T-helper 2 cell treated with Interferon-gamma antibody and Interleukin-4, amounts not matched to agents 5 μg/mL and 100 μg/mL, for 36 hours (primary cell): ENCODE results near the gene VASH1.

Experiments used
- DNase-seq: peaks from one replicate; pipeline ENCODE4 v3.0.0; 2021; ENCODE audit warnings: low spot score
- H3K27ac Mint-ChIP-seq: one replicate; pipeline ENCODE4 v1.8.0; 2021; ENCODE audit warnings: mild to moderate bottlenecking, mixed read lengths
- H3K27me3 Mint-ChIP-seq: one replicate; pipeline ENCODE4 v1.8.0; 2021; ENCODE audit warnings: low read depth, mixed read lengths
- H3K36me3 Mint-ChIP-seq: one replicate; pipeline ENCODE4 v1.8.0; 2021; ENCODE audit warnings: low read depth, mixed read lengths
- H3K4me1 Mint-ChIP-seq: one replicate; pipeline ENCODE4 v1.8.0; 2021; ENCODE audit warnings: low read depth, mixed read lengths
- H3K4me3 Mint-ChIP-seq: one replicate; pipeline ENCODE4 v1.8.0; 2022; ENCODE audit warnings: mild to moderate bottlenecking, moderate library complexity, mixed read lengths
- H3K9me3 Mint-ChIP-seq: one replicate; pipeline ENCODE4 v1.8.0; 2021; ENCODE audit warnings: mixed read lengths

The VASH1 gene

DNA sequence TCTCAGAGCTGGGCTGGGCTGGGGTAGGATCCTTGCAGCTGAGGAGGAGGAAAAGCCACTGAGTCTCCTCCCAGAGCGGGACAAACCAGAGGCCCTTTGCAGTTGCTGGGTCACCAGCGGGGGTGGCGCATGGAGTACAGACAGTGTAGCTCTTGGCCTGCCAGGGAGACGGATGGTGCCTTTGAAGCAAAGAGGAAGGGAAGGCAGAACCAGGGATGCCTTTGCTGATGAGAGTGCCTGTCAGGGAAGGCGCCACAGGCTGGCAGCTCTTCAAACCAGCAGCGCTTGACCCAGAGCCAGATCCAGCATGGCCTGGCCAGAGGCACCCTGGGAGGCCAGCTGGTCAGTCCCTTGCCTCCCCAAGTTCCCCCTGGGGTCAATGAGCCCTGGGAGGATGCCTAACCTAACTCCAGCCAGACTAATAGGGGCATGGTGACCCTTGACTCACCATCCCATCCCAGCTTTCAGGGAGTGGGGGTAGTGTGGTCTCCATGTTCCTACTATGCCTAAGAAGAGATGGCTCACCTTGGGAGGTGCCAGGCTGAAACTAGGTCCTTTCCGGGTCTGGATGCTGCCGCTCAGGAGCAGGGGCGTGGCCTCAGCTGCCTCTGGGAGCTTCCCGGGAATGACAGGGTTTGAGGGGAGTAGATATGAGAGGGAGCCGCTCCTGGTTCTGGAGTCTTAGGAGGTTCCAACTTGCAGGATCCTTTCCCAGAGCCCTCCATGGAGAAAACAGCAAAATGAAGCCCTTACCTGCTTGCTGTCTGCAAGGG is 19.8 kb downstream of the VASH1 start:
- Mint-ChIP-seq H3K9me3 (no peaks in the 10 kb centered on the region), H3K36me3 (peaks cover 7% of the 10 kb centered on the region), H3K27ac (peak overlapping the region; percentile 69), H3K4me1 (peaks cover 29% of the 10 kb centered on the region), H3K4me3 (no peak overlapping the region), H3K27me3 (no peaks in the 10 kb centered on the region)
- no peak for DNase-seq

DNA sequence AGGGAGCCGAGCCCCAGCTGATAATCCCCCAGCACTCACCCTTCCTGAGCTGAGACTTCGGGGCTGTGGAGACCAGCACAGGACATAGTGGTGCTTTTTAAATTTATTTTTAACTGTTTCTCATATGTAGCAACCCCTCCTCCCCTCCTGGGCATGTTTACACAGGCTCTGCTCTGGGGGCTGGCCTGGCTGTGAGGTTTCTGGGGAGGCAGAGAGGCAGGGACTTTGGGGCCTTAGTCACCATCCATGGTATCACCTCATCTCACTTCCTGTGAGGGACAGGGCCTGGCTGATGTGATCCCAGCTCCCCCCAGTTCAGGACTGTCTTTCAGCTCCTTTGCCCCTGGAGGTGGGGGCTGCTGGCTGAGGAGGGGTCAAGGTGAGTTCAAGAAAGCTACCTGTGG is 20.4 kb downstream of the VASH1 start:
- Mint-ChIP-seq H3K36me3 (peaks cover 8% of the 10 kb centered on the region), H3K27me3 (no peaks in the 10 kb centered on the region), H3K9me3 (no peaks in the 10 kb centered on the region), H3K4me3 (no peak overlapping the region), H3K4me1 (peaks cover 29% of the 10 kb centered on the region), H3K27ac (peak overlapping the region; percentile 28)
- no peak for DNase-seq

DNA sequence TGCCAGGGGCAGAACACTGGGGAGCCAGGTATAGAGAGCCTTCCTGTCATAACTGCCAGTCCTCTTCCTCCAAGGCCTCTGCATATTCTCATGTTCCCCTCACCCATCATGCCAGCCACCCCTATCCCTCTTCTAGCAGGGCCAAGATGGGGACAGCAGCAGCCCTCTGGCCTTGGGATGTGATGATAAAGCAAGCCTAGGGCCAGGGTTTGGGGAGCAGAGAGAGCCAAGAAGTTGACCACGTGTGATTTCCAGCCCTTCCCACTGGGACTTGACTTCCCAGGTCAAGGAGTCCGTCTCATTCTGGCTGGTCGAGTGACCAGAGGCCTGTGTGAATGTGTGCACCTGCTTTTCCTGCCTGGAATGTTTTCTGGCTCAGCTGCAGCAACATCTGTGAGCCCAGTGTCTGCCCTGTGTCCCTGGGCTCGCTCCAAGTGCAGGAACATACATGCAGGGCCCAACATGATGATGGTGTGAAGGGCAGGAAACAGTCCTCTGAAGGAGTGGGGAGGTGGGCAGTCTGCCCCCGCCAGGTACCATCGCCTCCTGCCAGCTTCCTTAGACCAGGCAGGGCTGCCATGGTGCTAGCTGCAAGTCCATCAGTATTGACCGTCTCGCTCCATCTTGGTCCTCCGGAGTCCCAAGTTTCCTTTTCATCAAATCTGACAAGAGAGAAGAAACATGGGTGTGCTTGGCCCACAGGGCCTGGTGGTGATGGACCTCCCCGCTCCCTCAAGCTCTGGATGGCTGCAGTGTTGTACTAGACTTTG is 21.0 kb downstream of the VASH1 start:
- H3K9me3 Mint-ChIP-seq: no peaks in the 10 kb centered on the region
- no peaks in the 10 kb centered on the region for H3K27me3 Mint-ChIP-seq
- peaks cover 32% of the 10 kb centered on the region for H3K4me1 Mint-ChIP-seq
- peaks cover 8% of the 10 kb centered on the region for H3K36me3 Mint-ChIP-seq
- H3K4me3 Mint-ChIP-seq: peak overlapping the region; percentile 64
- no peak for DNase-seq
- peak overlapping the region; percentile 82 for H3K27ac Mint-ChIP-seq

DNA sequence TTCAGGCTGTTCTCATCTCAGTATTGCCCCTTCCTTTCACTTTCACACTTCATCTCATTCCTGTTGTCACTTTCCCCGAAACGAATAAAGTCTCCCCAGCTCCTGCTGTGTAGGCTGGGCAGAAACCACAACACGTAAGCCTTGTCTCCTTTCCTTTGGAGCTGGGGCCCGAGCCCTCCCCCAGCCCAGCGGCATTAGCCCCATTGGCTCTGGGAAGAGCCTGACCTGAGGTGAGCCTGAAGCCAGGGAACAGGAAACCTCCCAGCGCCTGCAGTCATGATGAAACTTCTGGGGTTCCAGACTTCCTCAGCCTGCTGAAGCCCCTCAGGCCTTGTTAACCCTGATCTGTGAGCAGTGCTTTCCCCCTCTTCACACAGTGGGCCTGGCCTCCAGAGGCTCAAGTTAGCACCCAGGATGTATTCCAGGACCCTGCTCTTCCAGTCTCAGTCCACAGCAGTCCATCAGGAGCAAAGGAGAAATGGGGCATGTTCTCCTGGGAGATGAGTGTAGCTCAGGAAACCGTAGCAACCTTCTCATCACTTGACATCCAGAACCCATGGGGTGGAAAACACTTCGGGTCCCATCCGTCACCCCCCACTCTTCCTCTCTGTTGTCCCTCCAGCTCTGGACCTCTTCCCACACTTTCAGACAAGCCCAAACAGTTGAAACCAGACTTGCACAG is 21.8 kb downstream of the VASH1 start:
- peak; percentile 22 for DNase-seq
- H3K27ac Mint-ChIP-seq: peak overlapping the region; percentile 82

DNA sequence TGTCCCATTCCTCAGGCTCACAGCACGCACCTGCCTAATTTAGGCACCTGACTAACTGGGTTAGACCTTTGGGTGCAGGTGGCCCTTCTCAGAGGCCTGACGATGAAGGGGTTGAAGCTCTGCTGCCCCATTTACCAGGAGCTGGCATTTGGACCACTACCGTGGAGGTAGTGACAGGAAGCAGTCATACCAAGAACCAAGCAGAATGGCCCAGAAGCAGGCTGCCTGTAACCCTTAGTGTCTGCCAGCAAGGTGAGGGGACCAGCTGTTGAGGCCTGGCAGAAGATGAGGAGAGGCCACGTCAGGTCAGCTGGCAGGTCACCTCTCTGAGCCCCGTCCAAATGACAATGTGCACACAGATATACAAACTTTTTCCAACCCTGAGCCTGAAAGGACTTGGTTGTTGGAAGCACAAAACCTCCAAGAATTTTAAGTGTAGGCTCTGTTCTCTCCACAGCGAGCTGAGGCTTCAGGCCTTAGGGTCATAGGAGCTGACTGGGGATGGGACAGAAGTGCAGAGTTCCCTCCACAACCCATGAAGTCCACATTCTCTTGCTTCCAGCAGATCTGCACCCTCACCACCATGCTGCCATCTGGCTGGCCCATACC is 23.1 kb downstream of the VASH1 start:
- H3K4me1 Mint-ChIP-seq: peaks cover 32% of the 10 kb centered on the region

More for the DNA sequence above, 21.8 kb downstream of the VASH1 start:
- Mint-ChIP-seq H3K4me1 (peaks cover 32% of the 10 kb centered on the region), H3K9me3 (no peaks in the 10 kb centered on the region), H3K27me3 (no peaks in the 10 kb centered on the region), H3K4me3 (peak overlapping the region; percentile 64), H3K36me3 (peaks cover 8% of the 10 kb centered on the region)

DNA sequence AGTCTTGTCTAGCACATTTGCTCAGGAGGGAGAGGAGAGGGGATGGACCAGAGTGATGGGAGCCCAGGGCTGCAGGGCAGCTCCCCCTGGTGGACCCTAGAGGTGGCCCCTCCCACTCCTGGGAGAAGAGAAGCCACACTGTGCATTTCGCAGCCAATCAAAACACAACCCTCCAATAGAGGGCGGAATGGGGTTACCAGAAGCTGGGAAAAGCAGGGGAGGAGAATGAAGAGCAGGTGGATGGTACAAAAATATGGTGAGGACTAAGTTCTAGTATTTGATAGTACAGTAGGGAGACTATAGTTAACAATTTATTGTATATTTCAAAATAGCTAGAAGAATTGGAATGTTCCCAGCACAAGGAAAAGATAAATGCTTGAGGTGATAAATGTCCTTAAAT is 23.6 kb downstream of the VASH1 start:
- H3K9me3 Mint-ChIP-seq: no peaks in the 10 kb centered on the region
- peaks cover 32% of the 10 kb centered on the region for H3K4me1 Mint-ChIP-seq
- DNase-seq: peak; percentile 61
- no peaks in the 10 kb centered on the region for H3K27me3 Mint-ChIP-seq
- peaks cover 11% of the 10 kb centered on the region for H3K36me3 Mint-ChIP-seq
- no peak overlapping the region for H3K27ac Mint-ChIP-seq
- H3K4me3 Mint-ChIP-seq: no peak overlapping the region

More for the DNA sequence above, 23.1 kb downstream of the VASH1 start:
- Mint-ChIP-seq H3K27ac (peak overlapping the region; percentile 16), H3K4me3 (no peak overlapping the region), H3K9me3 (no peaks in the 10 kb centered on the region), H3K27me3 (no peaks in the 10 kb centered on the region), H3K36me3 (peaks cover 12% of the 10 kb centered on the region)
- no peak for DNase-seq

DNA sequence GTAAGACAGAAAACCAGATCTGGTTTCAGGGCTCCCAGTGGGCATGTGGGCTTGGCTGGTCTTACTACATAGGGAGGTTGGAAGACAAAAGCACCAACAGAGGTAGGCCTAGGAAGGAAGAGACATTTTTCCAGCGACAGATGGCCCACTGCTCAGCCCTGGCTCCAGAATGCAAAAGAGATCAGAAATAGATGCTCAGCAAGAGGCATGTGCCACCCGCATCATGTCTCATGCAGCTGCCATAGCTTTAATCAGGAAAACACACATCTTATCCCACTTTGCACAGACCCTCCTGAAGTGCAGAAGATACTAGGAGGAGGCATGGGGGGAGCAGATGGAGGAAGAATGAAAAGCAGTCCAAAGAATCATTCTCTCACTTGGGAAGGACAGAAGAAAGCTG is 25.3 kb downstream of the VASH1 start:
- H3K27ac Mint-ChIP-seq: no peak overlapping the region
- no peak for DNase-seq
- peaks cover 29% of the 10 kb centered on the region for H3K4me1 Mint-ChIP-seq
- no peak overlapping the region for H3K4me3 Mint-ChIP-seq
- peaks cover 6% of the 10 kb centered on the region for H3K36me3 Mint-ChIP-seq
- H3K27me3 Mint-ChIP-seq: no peaks in the 10 kb centered on the region
- H3K9me3 Mint-ChIP-seq: no peaks in the 10 kb centered on the region

DNA sequence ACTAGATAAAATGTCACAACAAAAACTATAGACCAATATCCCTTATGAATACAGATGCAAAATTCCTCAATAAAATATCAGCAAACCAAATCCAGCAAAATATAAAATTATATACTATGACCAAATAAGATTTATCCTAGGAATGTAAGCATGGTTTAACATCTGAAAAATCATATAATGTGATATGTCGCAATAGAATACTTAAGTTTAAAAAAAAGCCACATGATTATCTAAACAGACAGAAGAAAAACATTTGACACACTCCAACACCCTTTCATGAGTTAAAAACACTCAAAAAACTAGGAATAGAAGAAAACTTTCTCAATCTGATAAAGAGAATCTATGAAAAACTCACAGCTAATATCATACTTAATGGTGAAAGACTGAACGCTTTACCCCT is 31.2 kb downstream of the VASH1 start:
- Mint-ChIP-seq H3K27me3 (no peaks in the 10 kb centered on the region), H3K4me3 (no peak overlapping the region), H3K36me3 (peaks cover 4% of the 10 kb centered on the region), H3K4me1 (no peaks in the 10 kb centered on the region), H3K9me3 (no peaks in the 10 kb centered on the region), H3K27ac (no peak overlapping the region)
- DNase-seq: no peak

DNA sequence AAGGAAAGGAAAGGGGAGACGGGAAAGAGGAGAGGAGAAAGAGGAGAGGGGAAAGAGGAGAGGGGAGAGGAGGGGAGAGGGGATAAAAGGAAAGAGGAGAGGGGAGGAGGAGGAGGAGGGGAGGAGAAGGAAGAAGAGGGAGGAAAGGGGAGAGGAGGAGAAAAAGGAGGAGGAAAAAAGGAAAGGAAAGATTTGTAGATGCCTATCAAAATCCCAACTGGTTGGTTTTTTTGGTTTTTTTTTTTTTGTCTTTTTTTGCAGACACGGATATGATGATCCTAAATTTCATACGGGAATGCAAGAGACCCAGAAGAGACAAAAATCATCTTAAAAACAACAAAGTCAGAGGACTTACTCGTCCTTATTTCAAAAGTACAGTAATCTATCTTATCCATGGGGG is 32.1 kb downstream of the VASH1 start:
- peaks cover 7% of the 10 kb centered on the region for H3K36me3 Mint-ChIP-seq
- H3K27me3 Mint-ChIP-seq: no peaks in the 10 kb centered on the region
- DNase-seq: no peak
- H3K4me1 Mint-ChIP-seq: no peaks in the 10 kb centered on the region
- no peak overlapping the region for H3K4me3 Mint-ChIP-seq
- no peak overlapping the region for H3K27ac Mint-ChIP-seq
- no peaks in the 10 kb centered on the region for H3K9me3 Mint-ChIP-seq

DNA sequence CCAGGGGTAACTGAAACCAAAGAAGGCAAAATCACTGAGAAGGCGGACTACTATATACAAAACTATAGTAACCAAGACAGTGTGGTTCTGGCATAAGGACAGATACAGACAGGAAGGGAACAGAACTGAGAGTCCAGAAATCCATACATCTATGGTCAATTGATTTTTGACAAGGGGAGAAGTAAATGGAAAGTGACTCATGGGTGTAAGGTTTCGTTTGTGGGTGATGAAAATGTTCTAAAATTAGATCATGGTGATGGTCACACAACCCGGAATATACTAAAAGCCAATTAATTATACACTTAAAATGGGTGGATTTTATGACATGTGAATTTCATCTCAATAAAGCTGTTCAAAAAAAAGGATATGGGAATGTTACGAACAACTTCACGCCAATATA is 32.7 kb downstream of the VASH1 start:
- Mint-ChIP-seq H3K27ac (no peak overlapping the region), H3K36me3 (peaks cover 5% of the 10 kb centered on the region), H3K4me3 (no peak overlapping the region), H3K9me3 (no peaks in the 10 kb centered on the region), H3K4me1 (no peaks in the 10 kb centered on the region), H3K27me3 (no peaks in the 10 kb centered on the region)
- no peak for DNase-seq

DNA sequence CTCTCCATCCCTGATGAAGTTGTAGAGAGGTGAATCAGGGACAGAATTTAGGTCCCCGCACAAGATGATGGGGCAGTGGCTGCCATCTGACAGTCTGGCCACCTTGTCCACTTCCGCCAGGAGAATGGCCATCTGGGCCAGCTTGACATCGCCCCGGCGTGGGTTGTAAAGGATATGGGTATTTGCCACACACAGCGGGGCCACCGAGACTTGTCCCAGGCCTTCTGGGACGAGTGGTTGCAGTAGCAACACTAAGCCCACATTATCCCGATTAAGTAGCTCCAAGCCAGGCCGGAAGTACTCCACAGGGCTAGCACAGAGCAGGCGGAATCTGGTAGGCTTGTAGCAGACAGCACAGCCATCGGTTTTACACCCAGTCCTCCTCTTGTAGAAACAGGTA is 45.2 kb downstream of the VASH1 start:
- Mint-ChIP-seq H3K4me1 (peaks cover 15% of the 10 kb centered on the region), H3K36me3 (peaks cover 18% of the 10 kb centered on the region), H3K9me3 (no peaks in the 10 kb centered on the region), H3K27me3 (no peaks in the 10 kb centered on the region), H3K27ac (no peak overlapping the region), H3K4me3 (no peak overlapping the region)
- no peak for DNase-seq

DNA sequence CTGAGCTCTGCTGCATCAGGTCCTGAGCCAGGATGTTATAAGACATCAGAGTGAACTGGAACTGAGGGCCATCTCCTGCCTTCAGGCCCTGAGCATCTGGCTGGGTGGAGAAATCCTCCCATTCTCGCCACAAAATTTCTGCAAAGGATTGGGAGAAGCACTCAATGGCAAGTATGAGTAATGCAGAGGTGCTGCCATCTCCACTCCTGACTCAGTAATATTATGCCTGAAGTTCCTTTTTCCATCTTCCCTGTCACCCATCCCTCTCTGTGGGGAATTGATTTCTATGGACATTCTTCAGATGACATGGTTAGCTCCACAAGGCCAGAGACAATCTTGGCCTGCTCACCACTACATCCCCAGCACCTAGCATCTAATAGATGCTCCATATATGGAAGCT is 46.7 kb downstream of the VASH1 start:
- Mint-ChIP-seq H3K9me3 (no peaks in the 10 kb centered on the region), H3K4me3 (no peak overlapping the region), H3K27me3 (no peaks in the 10 kb centered on the region), H3K27ac (no peak overlapping the region), H3K36me3 (peaks cover 8% of the 10 kb centered on the region), H3K4me1 (peaks cover 21% of the 10 kb centered on the region)
- no peak for DNase-seq

DNA sequence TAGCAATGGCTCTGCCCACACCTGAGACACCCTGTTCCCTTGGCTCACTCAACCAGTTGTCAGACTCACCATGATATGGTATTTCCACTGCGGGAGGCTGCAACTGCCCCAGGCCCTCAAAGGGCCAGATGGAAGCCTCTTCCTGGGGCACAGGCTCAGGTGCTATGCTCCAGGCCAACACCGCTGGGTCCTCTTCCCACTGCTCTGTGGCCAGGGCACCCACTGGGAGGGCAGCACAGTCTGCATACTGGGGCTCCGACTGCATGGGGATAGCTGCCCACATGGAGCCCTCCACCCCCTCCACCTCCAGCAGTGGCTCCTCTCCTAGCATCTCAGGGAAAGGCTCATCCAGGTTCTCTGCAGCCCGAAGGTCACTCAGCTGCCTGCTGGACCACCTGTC is 47.7 kb downstream of the VASH1 start:
- Mint-ChIP-seq H3K36me3 (peaks cover 6% of the 10 kb centered on the region), H3K27me3 (no peaks in the 10 kb centered on the region), H3K27ac (no peak overlapping the region), H3K4me3 (no peak overlapping the region), H3K9me3 (no peaks in the 10 kb centered on the region), H3K4me1 (peaks cover 21% of the 10 kb centered on the region)
- DNase-seq: no peak

DNA sequence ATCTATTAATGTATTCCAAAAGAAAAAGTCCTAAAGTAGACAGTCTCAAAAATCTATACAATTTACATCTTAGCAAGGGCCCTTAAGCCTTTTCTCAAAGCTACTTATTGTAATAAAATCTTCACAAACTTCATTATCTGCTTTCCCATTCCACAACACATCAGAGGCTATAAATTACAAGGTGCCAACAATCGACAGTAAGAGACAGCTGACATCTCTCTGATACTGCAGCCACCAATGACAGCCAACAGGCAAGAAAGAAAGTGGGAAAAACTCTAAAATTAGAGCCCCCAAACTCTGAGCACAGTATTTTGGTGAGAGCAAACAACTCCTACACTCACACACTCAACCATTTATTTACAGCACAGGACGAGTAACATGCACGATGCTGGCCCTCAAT is 49.3 kb downstream of the VASH1 start:
- Mint-ChIP-seq H3K4me1 (peaks cover 21% of the 10 kb centered on the region), H3K4me3 (peak overlapping the region; percentile 95), H3K36me3 (peaks cover 5% of the 10 kb centered on the region), H3K27ac (peak overlapping the region; percentile 39), H3K9me3 (no peaks in the 10 kb centered on the region), H3K27me3 (no peaks in the 10 kb centered on the region)
- no peak for DNase-seq
